Stimulated activated CD4-positive, alpha-beta T cell treated with anti-CD3 and anti-CD28 coated beads, Interleukin-15, amount 100 ng/mL, for 48 hours (primary cell): ENCODE results near the gene LAD1.
A peak's percentile ranks its signal among the peaks of the same experiment; 100 is the strongest.

ENCODE experiments used
- DNase-seq, 2 donors: peaks; one replicate each; pipeline ENCODE4 v3.0.0-alpha.2; 2020; ENCODE audit warnings: low read depth in 2 of 2

Gene LAD1

DNA sequence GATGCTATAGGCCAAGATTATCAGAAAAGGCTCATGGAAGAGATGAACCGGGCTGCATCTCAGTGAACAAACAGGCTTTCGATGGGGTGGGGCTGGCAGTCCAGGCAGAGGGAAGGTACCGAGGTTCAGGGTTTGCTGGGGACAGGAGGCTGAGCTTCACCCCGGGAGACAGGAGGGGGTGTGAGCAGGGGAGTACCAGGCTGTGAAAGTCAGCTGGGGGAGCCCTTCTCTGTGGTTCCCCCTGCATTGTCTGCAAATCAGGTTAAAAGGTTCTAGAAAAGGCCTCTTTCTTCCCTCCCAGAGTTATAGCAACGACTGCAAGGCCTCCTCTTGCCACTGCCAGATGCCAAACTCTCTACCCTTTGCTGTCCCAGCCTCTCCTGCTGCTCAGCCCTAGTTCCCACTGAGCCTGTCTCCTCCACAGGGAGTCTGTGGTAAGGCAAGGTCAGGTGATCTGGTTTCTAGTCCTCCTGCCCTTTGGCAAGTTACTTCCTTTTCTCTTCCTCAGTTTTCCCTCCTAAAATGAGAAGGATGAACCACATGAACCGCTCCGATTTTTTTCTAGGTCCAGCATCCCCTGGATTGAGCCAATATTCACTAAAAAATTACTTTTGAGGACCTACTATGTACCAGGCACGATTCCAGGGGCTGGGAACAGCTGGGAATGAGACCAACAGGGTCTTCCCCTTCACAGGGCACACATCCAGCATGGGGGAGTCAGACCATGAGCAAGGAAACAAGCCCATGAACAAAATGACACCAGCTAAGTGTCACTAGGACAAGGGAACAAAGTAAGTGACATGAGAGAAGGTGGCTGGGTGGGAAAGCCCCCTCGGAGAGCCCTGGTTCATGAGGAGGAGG lies 7.2 kb downstream of the LAD1 start:
- DNase-seq: no peak

GRCh38 chr1:201391225-201391624 lies 7.9 kb downstream of the LAD1 start:
- DNase-seq: no peak

DNA sequence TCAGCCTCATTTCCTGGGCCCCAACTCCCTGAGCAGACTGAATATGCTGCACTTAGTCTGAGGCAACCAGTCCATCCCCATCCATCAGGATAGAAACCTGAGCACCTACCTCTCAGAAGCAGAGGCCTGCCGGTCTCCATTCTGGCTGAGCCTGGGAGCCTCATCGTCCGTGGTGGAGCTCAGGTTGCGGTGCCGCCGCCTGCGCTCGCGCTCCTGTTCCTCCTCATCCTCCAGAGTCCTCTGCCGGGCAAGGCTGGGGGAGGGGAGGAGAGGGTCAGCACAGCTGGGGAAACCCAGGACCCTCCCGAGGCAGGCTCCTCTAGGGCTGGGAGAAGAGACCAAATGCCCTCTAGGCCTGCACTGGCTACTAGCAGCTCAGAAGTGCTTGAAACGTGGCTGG lies 10.1 kb downstream of the LAD1 start:
- no peak for DNase-seq

- DNase-seq: no peak
These were observed 12.9 kb downstream of the LAD1 start for GRCh38 chr1:201386208-201386607.

DNA sequence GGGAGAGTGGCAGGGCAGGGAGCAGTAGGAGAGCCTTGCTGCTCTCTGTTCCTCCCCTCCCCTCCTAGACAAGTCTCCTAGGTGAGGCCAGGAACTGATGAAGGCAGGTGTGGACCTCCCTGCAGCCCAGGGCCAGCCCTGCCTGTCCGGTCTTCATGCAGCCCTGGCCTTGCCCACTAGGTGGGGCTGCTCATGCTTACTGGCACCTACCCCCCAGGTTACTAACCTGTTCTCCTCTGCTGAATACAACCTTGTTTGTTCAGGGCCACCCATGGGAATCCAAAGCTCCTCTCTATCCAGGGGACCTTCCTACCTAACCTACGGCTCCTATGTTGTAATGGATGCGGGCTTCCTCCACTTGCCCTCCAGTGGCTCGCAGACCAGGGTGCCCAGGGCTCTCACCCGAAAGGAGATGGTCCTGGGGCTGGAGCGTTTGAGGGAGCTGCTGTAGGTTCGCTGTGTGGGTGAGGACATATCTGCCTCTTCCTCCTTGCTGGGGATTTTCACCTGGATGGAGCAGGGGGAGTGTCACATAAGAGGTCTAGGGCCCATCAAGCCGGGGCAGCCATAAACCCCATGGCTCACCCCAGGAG lies 13.7 kb downstream of the LAD1 start:
- peak in 1 of 2 donors; percentile 38 for DNase-seq

DNA sequence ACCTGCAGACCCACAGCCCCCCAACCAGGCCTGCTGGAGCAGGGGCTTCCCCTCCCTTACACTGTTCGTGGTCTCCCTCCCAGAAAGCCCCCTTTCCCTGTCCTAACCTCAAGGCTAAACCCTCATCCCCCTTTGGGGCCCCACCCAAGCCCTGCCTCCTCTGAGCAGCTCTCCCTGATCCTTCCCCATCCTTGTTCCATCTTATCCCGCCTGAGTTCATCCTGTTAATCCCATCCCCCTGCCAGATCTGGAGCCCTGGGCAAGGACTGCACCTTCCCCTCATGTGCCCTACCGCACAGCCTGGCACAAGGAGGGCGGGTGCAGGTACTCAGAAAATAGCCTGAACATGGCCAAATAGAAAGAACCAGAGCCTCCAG lies 14.7 kb downstream of the LAD1 start:
- no peak for DNase-seq

DNA sequence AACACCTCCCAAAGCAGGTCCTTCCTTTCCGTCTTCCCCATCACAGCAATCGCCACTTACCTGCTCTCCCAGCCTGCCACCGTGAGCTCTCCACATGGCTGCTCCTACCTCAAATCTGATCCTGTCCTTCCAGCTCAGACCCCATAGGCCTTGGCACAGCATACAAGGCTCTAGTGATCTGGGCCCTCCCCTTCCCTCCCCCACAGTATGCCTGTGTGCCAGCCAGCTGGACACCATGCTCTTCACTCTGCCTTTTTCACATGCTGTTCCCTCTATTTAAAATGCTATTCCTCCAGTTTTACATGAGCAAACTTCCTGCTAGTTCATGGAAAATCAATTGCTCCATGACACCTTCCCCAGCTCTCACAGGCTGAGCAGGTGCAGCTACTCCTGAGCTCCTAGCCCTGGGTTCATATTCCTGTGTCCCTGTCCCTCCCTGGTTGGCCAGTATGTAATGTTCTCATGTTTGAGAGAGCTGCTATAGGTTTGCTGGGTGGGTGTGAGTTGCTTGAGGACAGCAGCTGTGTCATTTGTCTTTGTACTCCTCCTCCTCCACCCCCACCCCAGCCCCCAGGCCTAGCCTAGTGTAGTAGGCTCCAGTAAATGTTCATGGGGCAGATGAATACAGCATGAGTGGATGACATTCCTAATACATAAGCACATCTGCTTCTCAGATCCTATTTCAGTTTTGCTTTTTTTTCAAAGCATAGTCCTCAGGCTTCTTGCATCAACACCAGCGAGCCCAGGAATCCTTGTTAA lies 15.3 kb downstream of the LAD1 start:
- DNase-seq: no peak

DNA sequence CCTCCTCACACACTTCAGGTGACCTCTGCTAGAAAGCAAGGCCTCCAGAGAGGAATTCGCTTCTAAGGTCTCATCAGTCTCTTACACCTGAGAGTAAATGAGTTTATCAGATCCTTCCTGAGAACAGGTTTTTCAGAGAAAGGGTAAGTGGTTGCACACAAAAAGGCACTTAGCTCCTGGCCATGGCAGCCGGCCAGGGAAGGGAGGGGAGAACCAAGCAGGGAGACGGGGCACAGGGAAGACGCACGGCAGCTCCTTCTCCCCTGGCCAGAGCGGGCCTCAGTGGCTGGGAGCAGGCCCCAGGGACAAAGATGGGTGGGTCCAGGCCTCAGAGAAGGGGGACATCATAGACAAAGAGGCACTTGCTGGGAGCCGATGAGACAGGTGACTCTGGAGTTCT lies 18.0 kb downstream of the LAD1 start:
- DNase-seq: no peak

GRCh38 chr1:201379733-201380242 lies 19.3 kb downstream of the LAD1 start:
- DNase-seq: no peak

- DNase-seq: no peak
These were observed 20.3 kb downstream of the LAD1 start for GRCh38 chr1:201378804-201379203.

GRCh38 chr1:201377611-201378092 lies 21.5 kb downstream of the LAD1 start, which contains the start of gene TNNT2:
TNNT2 (minus strand) TSS chr1:201377680; CDS start chr1:201373254, 4,426 bp downstream.
- no peak for DNase-seq

GRCh38 chr1:201376464-201377374 lies 22.4 kb downstream of the LAD1 start:
- DNase-seq: no peak

- DNase-seq: no peak
These were observed 23.0 kb downstream of the LAD1 start for GRCh38 chr1:201376107-201376463.

DNA sequence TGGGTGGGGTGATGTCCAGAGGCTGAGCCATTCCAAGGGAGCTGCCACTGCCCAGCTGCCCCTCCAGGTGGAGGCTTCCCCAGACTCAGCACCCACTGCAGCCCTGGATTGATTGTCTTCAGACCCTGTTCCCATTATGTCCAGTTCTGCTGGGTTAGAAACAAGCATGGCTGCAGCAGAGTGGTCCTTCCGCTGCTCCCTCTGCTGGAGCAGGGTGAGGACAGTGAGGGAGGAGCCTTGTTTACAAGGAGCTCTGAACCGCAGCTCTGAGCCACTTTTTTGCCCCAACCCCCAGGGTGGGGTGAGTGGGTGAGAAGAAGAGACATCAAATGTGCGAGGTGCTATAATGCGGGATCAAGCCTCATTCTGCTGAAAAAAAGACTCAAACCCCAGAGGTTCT lies 24.0 kb downstream of the LAD1 start:
- DNase-seq: no peak

- DNase-seq: no peak
These were observed 24.8 kb downstream of the LAD1 start for GRCh38 chr1:201374364-201374763.

DNA sequence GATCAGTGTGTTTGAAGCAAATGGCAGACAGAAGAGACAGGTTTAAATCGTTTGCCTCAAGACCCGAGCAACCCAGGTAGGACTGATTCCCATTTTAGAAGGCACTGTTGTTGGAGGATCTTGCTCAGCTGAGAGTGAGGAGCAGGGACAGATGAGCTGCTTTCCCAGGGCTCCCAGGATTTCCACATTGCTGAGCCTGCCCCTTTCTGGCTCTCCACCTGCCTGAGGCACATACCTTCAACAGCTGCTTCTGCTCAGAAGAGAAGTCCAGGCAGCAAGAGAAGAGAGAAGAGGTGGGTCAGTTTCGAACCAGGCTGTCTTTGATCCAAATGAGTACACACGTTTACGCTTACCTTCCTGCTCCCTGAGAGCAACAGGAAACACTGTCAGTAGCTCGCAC lies 27.3 kb downstream of the LAD1 start:
- no peak for DNase-seq

DNA sequence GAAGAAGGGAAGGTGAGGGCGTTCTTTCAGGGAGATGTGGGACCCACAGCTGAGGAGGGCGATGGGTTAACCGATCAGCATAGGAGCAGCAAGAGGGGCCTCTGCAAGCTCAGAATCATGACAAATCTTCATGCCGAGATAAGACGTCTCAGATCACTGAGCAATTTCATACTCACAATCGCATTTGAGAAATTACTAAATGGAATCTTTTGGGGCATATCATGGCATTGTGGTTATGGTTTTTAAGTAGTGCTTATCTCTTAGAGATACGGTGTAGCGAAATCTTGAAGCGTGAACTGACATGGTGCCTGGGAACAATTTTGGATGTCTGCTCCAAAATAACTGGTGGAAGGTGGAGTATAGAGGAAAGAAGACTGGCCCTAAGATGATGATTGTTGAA lies 27.8 kb downstream of the LAD1 start:
- no peak for DNase-seq

GRCh38 chr1:201370500-201370899 lies 28.6 kb downstream of the LAD1 start:
- no peak for DNase-seq

GRCh38 chr1:201369209-201369608 lies 29.9 kb downstream of the LAD1 start:
- no peak for DNase-seq

DNA sequence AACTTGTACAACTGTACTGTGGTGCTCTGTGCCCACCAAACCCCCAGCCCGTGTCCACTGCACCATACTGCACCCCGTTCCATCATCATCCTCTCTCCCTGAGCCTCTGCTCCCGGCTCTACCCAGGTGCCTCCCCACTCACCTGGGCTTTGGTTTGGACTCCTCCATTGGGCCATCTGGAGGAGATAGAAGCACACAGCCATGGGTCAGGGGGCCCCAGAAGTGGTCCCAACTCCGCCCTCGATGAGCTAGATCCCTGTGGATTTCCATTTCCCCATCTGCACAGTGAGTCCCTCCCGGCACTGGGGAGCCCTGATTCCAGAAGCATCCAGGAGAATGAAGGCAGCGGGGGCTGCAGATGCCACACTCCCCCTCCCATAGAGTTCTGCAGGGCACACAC lies 32.4 kb downstream of the LAD1 start:
- no peak for DNase-seq

DNA sequence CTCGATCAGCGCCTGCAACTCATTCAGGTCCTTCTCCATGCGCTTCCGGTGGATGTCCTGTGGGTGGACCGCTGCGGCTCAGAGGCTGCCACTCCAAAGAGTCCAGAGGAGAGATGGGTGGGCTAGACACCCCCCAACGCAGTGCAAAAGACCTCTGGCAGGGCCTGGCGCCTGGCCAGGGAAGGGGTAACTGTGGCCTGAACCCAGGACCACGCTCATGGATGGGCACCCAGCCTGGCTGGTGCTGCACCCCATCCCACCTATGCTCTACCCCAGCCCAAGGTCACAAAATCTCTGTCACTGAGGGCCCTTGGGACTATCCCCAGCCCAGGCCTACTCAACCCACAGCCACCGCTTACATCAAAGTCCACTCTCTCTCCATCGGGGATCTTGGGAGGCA lies 33.9 kb downstream of the LAD1 start:
- no peak for DNase-seq

- no peak for DNase-seq
These were observed 34.4 kb downstream of the LAD1 start for GRCh38 chr1:201364808-201365105.
